ENCODE measurements around the gene SLC1A2.

DNA sequence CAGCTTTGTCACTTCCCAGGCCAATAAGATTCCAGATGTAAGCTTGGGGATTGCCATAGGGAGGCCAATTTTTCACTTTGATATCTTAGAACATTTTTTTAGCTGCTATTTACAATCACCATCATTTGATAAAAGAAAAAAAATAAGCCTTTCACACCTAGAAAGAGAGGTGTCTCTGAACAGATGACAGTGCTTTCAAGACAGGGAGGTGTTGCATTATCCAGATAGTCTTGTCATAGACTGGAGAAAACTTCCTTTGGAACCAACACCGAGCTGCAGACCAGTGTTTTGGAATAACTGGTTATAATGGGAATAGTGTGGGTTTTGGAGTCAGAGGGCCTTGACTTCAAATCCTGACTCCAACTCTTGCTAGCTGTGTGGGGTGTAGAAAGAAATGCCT is 101.0 kb downstream of the SLC1A2 start:
- TF ChIP-seq, protein P1, sequence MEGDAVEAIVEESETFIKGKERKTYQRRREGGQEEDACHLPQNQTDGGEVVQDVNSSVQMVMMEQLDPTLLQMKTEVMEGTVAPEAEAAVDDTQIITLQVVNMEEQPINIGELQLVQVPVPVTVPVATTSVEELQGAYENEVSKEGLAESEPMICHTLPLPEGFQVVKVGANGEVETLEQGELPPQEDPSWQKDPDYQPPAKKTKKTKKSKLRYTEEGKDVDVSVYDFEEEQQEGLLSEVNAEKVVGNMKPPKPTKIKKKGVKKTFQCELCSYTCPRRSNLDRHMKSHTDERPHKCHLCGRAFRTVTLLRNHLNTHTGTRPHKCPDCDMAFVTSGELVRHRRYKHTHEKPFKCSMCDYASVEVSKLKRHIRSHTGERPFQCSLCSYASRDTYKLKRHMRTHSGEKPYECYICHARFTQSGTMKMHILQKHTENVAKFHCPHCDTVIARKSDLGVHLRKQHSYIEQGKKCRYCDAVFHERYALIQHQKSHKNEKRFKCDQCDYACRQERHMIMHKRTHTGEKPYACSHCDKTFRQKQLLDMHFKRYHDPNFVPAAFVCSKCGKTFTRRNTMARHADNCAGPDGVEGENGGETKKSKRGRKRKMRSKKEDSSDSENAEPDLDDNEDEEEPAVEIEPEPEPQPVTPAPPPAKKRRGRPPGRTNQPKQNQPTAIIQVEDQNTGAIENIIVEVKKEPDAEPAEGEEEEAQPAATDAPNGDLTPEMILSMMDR (IDR thresholded peaks at IDR 0.05; ENCODE audit: low read depth, low read length) = no peak
- no peak for TF ChIP-seq EZH2phosphoT487 (IDR thresholded peaks at IDR 0.05; ENCODE audit: low read depth)
